HG02884 (cell line): ENCODE data around the gene MYO16.

Experiments used
- ATAC-seq: cut with Tn5 transposase; IDR thresholded peaks from one replicate; pipeline ENCODE4 v1.9.1; 2021; ENCODE audit warnings: mild to moderate bottlenecking, moderate library complexity; ENCODE audit not compliant: unreplicated experiment

Gene MYO16

GRCh38 chr13:108629181-108629752 is at the start of gene MYO16:
TSS of gene MYO16 (plus strand) at chr13:108629611. CDS start at chr13:108629845, 234 bp downstream.
- ATAC-seq: no peak

- ATAC-seq: no peak
These were observed 42.6 kb upstream of the MYO16 start for GRCh38 chr13:108586826-108587225.

GRCh38 chr13:108588516-108588915 is 40.9 kb upstream of the MYO16 start:
- no peak for ATAC-seq

GRCh38 chr13:108594153-108594552 is 35.3 kb upstream of the MYO16 start:
- no peak for ATAC-seq

GRCh38 chr13:108595436-108596274 is 33.8 kb upstream of the MYO16 start:
- ATAC-seq: no peak

- no peak for ATAC-seq
These were observed 31.5 kb upstream of the MYO16 start for GRCh38 chr13:108597943-108598342.

- ATAC-seq: no peak
These were observed 23.0 kb upstream of the MYO16 start for GRCh38 chr13:108606424-108606823.

GRCh38 chr13:108609353-108609752 is 20.1 kb upstream of the MYO16 start:
- no peak for ATAC-seq

GRCh38 chr13:108610507-108610906 is 18.9 kb upstream of the MYO16 start:
- no peak for ATAC-seq

- ATAC-seq: no peak
These were observed 14.2 kb upstream of the MYO16 start for GRCh38 chr13:108615241-108615640.

- no peak for ATAC-seq
These were observed 11.2 kb upstream of the MYO16 start for GRCh38 chr13:108618233-108618632.

GRCh38 chr13:108621462-108621861 is 7.9 kb upstream of the MYO16 start:
- no peak for ATAC-seq

- ATAC-seq: no peak
These were observed 5.3 kb upstream of the MYO16 start for GRCh38 chr13:108624108-108624507.

GRCh38 chr13:108624979-108625378 is 4.4 kb upstream of the MYO16 start:
- ATAC-seq: no peak

GRCh38 chr13:108629988-108630387 is 577 bp downstream of the MYO16 start:
- ATAC-seq: no peak

- ATAC-seq: no peak
These were observed 3.3 kb downstream of the MYO16 start for GRCh38 chr13:108632649-108633167.

GRCh38 chr13:108638901-108639300 is 9.5 kb downstream of the MYO16 start:
- ATAC-seq: no peak

- no peak for ATAC-seq
These were observed 14.4 kb downstream of the MYO16 start for GRCh38 chr13:108643646-108644353.

GRCh38 chr13:108645376-108645775 is 16.0 kb downstream of the MYO16 start:
- no peak for ATAC-seq

GRCh38 chr13:108650271-108650670 is 20.9 kb downstream of the MYO16 start:
- no peak for ATAC-seq

- ATAC-seq: no peak
These were observed 27.3 kb downstream of the MYO16 start for GRCh38 chr13:108656742-108657141.

GRCh38 chr13:108657519-108657918 is 28.1 kb downstream of the MYO16 start:
- ATAC-seq: no peak
